ENCODE data around the gene ASCL4. TPM values are rescaled to one million over a fixed set of nuclear protein-coding genes. Genes with fewer than 3 reads are reported as not detected.

ASCL4 gene
- total and polyA plus RNA-seq, 2 donors (not counting 1 experiment from before 2014, with no cell fraction given) = not detected

- Histone ChIP-seq H3K27me3 (replicated peaks in 1 of 4; ENCODE audit: control extremely low read depth in 1 of 4, control insufficient read depth in 3 of 4, insufficient read depth in 4 of 4, low read length in 3 of 4) (peaks cover 0 to 4% (median under 1%) of the 10 kb centered on the region in 4 experiments), H4K20me1 (ENCODE audit: control insufficient read depth, insufficient read depth, low read length, poor library complexity, severe bottlenecking) (no peaks in the 10 kb centered on the region), H3K9ac (ENCODE audit: low read length) (no peak overlapping the region), H3K79me2 (ENCODE audit: control insufficient read depth, insufficient read depth, low read length) (no peaks in the 10 kb centered on the region), H3K9me3 (ENCODE audit: control extremely low read depth in 1 of 3, control insufficient read depth in 2 of 3, insufficient read depth in 1 of 3, low read length in 2 of 3) (peaks cover 0 to 8% (median 0%) of the 10 kb centered on the region in 3 donors), H3K36me3 (replicated peaks in 1 of 2; ENCODE audit: control extremely low read depth in 1 of 2, control insufficient read depth in 1 of 2, extremely low read depth in 1 of 2, insufficient read depth in 2 of 2, low read length in 1 of 2) (no peaks in the 10 kb centered on the region), H3K4me3 (ENCODE audit: control extremely low read depth in 1 of 5, extremely low read depth in 1 of 5, insufficient read depth in 1 of 5, low read depth in 2 of 5, low read length in 4 of 5) (no peak overlapping the region), H3K4me1 (ENCODE audit: control insufficient read depth in 2 of 2, insufficient read depth in 2 of 2, low read length in 2 of 2) (peaks cover 5 to 6% of the 10 kb centered on the region in 2 donors), H3K4me2 (replicated peaks; ENCODE audit: low read depth, low read length, poor library complexity, severe bottlenecking) (no peak overlapping the region), H3K27ac (ENCODE audit: low read length in 2 of 2) (no peak overlapping the region), H2AFZ (ENCODE audit: insufficient read depth, low read depth, low read length, poor library complexity, severe bottlenecking) (no peak overlapping the region)
- Mint-ChIP-seq H3K4me1 (peaks cover 9% of the 10 kb centered on the region), H3K4me3 (no peak overlapping the region), H3K9me3 (ENCODE audit: insufficient read depth) (no peaks in the 10 kb centered on the region), H3K27me3 (peaks cover 5% of the 10 kb centered on the region), H3K27ac (no peak overlapping the region)
- 90% methylated on average over 13 of the region's 17 CpGs for WGBS (ENCODE audit: insufficient coverage)
- CTCF ChIA-PET = no interaction called here
- TF ChIP-seq CTCF (IDR thresholded peaks at IDR 0.05) = no peak
- TF ChIP-seq EZH2 (IDR thresholded peaks at IDR 0.05; ENCODE audit: borderline replicate concordance, insufficient read depth, low read depth, low read length, poor library complexity, severe bottlenecking) = no peak
- POLR2A ChIA-PET = no interaction called here
- DNase-seq = no peak
- intact Hi-C loops (cut with micrococcal nuclease) = no loop called here
- ATAC-seq (ENCODE audit: low read depth) = no peak
Observed at GRCh38 chr12:107788690-107789458, 14.4 kb downstream of the ASCL4 start.

- H3K27ac Mint-ChIP-seq = no peak overlapping the region
- WGBS (ENCODE audit: insufficient coverage) = no CpG with 5 or more reads among the region's 1 CpG
- intact Hi-C loops (cut with micrococcal nuclease) = no loop called here
- no peak overlapping the region for H3K4me3 ChIP-seq (ENCODE audit: control extremely low read depth in 1 of 5, extremely low read depth in 1 of 5, insufficient read depth in 1 of 5, low read depth in 2 of 5, low read length in 4 of 5)
- no peak for DNase-seq
- no peaks in the 10 kb centered on the region for H4K20me1 ChIP-seq (ENCODE audit: control insufficient read depth, insufficient read depth, low read length, poor library complexity, severe bottlenecking)
- H3K9ac ChIP-seq (ENCODE audit: low read length) = no peak overlapping the region
- ATAC-seq (ENCODE audit: low read depth) = no peak
- peaks cover 0 to 5% (median under 1%) of the 10 kb centered on the region in 4 experiments for H3K27me3 ChIP-seq (replicated peaks in 1 of 4; ENCODE audit: control extremely low read depth in 1 of 4, control insufficient read depth in 3 of 4, insufficient read depth in 4 of 4, low read length in 3 of 4)
- H3K4me1 ChIP-seq (ENCODE audit: control insufficient read depth in 2 of 2, insufficient read depth in 2 of 2, low read length in 2 of 2) = no peaks in the 10 kb centered on the region
- no peaks in the 10 kb centered on the region for H3K79me2 ChIP-seq (ENCODE audit: control insufficient read depth, insufficient read depth, low read length)
- no peak overlapping the region for H3K27ac ChIP-seq (ENCODE audit: low read length in 2 of 2)
- POLR2A ChIA-PET = interaction anchor here (0.7 kb wide), 1 partner anchor 55 kb away, joined by 3 read pairs; no protein-coding TSS in a partner anchor
- no peaks in the 10 kb centered on the region for H3K9me3 Mint-ChIP-seq (ENCODE audit: insufficient read depth)
- peaks cover 15% of the 10 kb centered on the region for H3K27me3 Mint-ChIP-seq
- H2AFZ ChIP-seq (ENCODE audit: insufficient read depth, low read depth, low read length, poor library complexity, severe bottlenecking) = no peak overlapping the region
- H3K36me3 ChIP-seq (replicated peaks in 1 of 2; ENCODE audit: control extremely low read depth in 1 of 2, control insufficient read depth in 1 of 2, extremely low read depth in 1 of 2, insufficient read depth in 2 of 2, low read length in 1 of 2) = no peaks in the 10 kb centered on the region
- CTCF ChIA-PET = no interaction called here
- TF ChIP-seq CTCF (IDR thresholded peaks at IDR 0.05) (no peak), EZH2 (IDR thresholded peaks at IDR 0.05; ENCODE audit: borderline replicate concordance, insufficient read depth, low read depth, low read length, poor library complexity, severe bottlenecking) (no peak)
- no peak overlapping the region for H3K4me2 ChIP-seq (replicated peaks; ENCODE audit: low read depth, low read length, poor library complexity, severe bottlenecking)
- H3K4me3 Mint-ChIP-seq = no peak overlapping the region
- H3K4me1 Mint-ChIP-seq = no peaks in the 10 kb centered on the region
- H3K9me3 ChIP-seq (ENCODE audit: control extremely low read depth in 1 of 3, control insufficient read depth in 2 of 3, insufficient read depth in 1 of 3, low read length in 2 of 3) = peaks cover 0 to 8% (median 0%) of the 10 kb centered on the region in 3 donors
Observed at GRCh38 chr12:107791465-107792089, 17.1 kb downstream of the ASCL4 start.

All from B cell (primary cell).